ENCODE measurements around the gene TBX10. TPM values are rescaled to one million over a fixed set of nuclear protein-coding genes. Genes with fewer than 3 reads are reported as not detected.

TBX10 gene
- total and polyA plus RNA-seq, 12 donors: 0.17 to 0.44 (median 0.28) TPM; not detected in 9

GRCh38 chr11:67648140-67648795 lies 8.7 kb upstream of the TBX10 start:
- H3K36me3 ChIP-seq: no peaks in the 10 kb centered on the region
- H3K9me3 ChIP-seq: peaks cover 0 to 7% (median 0%) of the 10 kb centered on the region in 11 donors
- no peak overlapping the region for H3K27ac ChIP-seq
- no peak for ATAC-seq
- whole genome bisulfite sequencing, 2 donors: 68 to 70% methylated on average over 12 of the region's 12 CpGs
- TF ChIP-seq CTCF (IDR thresholded peaks at IDR 0.05): peak in 1 of 9 donors; percentile 26
- no peak for DNase-seq
- peaks cover 0 to 36% (median 20%) of the 10 kb centered on the region in 7 donors for H3K27me3 ChIP-seq
- H3K4me1 ChIP-seq: peaks cover 0 to 36% (median 0%) of the 10 kb centered on the region in 9 donors
- intact Hi-C loops (cut with DNase I): loop anchor here in 1 of 10 donors (10.0 kb wide), 1 partner anchor 147 kb away; no protein-coding TSS in a partner anchor
- H3K4me3 ChIP-seq: no peak overlapping the region

GRCh38 chr11:67647471-67647870 lies 7.9 kb upstream of the TBX10 start:
- ATAC-seq (no peak), DNase-seq (no peak)
- WGBS, 2 donors: 78 to 91% methylated on average over 15 of the region's 15 CpGs
- peaks cover 0 to 7% (median 0%) of the 10 kb centered on the region in 11 donors for H3K9me3 ChIP-seq
- H3K27ac ChIP-seq: no peak overlapping the region
- peaks cover 0 to 36% (median 20%) of the 10 kb centered on the region in 7 donors for H3K27me3 ChIP-seq
- intact Hi-C loops (cut with DNase I): loop anchor here in 1 of 10 donors (10.0 kb wide), 1 partner anchor 147 kb away; no protein-coding TSS in a partner anchor
- no peaks in the 10 kb centered on the region for H3K36me3 ChIP-seq
- no peak for TF ChIP-seq CTCF (IDR thresholded peaks at IDR 0.05)
- H3K4me3 ChIP-seq: no peak overlapping the region
- peaks cover 0 to 36% (median 0%) of the 10 kb centered on the region in 9 donors for H3K4me1 ChIP-seq

GRCh38 chr11:67646535-67647336 lies 7.2 kb upstream of the TBX10 start:
- Histone ChIP-seq H3K4me3 (no peak overlapping the region), H3K4me1 (peaks cover 0 to 36% (median 0%) of the 10 kb centered on the region in 9 donors), H3K27me3 (peaks cover 0 to 36% (median 20%) of the 10 kb centered on the region in 7 donors), H3K9me3 (peaks cover 0 to 7% (median 0%) of the 10 kb centered on the region in 11 donors), H3K36me3 (no peaks in the 10 kb centered on the region), H3K27ac (no peak overlapping the region)
- no peak for DNase-seq
- WGBS, 2 donors: 82 to 87% methylated on average over 24 of the region's 24 CpGs
- ATAC-seq: no peak
- intact Hi-C loops (cut with DNase I): loop anchor here in 1 of 10 donors (10.0 kb wide), 1 partner anchor 148 kb away; no protein-coding TSS in a partner anchor
- TF ChIP-seq CTCF (IDR thresholded peaks at IDR 0.05): no peak
